Measurements from ENCODE around the gene MEGF8.

The MEGF8 gene

DNA sequence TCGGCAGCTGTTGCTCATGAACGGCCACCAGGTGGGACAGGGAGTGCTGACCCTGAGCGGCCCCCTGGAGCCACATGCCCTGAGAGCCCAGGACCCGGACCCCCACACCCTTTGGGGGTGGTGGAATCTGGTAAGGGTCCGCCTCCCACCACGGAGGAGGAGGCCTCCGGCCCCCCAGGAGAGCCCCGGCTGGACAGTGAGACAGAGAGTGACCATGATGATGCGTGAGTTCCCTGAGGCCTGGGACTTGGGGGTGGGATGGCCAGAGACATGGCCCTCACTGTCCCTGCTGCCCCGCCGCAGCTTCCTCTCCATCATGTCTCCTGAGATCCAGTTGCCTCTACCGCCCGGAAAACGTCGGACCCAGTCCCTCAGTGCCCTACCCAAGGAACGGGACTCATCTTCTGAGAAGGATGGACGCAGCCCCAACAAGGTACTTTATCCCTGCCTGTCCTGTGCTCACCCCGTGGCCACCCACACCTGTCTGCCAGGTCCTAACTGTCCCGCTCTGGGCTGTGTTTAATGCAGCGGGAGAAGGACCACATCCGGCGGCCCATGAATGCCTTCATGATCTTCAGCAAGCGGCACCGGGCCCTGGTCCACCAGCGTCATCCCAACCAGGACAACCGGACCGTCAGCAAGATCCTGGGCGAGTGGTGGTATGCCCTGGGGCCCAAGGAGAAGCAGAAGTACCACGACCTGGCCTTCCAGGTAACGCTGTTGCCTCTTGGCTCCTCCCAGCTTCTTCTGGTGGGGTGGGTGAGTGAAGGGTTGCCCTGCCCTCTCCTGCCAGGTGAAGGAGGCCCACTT is 38.2 kb upstream of the MEGF8 start:
- DNase-seq = no peak

DNA sequence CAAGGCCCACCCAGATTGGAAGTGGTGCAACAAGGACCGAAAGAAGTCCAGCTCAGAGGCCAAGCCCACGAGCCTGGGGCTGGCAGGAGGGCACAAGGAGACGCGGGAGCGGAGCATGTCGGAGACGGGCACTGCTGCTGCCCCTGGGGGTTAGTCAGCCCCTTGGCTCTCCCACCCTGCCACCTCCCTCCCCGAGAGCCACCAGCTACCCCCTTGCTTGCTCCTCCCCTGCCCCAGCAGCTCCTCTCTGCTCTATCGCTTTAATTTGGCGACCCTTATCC is 37.7 kb upstream of the MEGF8 start:
- no peak for DNase-seq

- DNase-seq = no peak
Measured at GRCh38 chr19:42288387-42288786, 37.0 kb upstream of the MEGF8 start.

GRCh38 chr19:42288881-42289555 is 36.4 kb upstream of the MEGF8 start:
- DNase-seq = no peak

DNA sequence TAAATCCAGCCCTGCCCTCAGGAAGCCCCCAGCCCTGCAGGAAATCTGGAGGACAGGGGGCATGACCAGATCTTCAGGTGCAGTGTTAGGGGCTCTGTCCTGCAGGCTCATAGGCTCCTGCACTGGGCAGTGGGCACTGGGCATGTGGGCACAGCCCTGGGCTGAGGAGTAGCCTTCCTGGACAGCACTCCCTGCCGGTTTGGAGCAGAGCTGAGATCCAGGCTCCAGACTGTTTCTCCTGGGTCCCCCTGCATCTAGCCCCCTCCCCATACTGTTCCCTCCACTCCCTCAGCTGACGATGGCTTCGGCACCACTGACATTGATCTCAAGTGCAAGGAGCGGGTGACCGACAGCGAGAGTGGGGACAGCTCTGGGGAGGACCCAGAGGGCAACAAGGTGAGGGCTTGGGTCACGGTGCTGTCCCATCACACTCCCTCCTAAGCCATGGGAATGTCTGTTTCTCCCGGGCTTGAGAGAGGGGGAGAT is 35.8 kb upstream of the MEGF8 start:
- no peak for DNase-seq

- no peak for DNase-seq
Measured at GRCh38 chr19:42290136-42290522, 35.3 kb upstream of the MEGF8 start.

GRCh38 chr19:42290523-42291434 is 34.7 kb upstream of the MEGF8 start:
- peak; percentile 54 to 60 for DNase-seq

DNA sequence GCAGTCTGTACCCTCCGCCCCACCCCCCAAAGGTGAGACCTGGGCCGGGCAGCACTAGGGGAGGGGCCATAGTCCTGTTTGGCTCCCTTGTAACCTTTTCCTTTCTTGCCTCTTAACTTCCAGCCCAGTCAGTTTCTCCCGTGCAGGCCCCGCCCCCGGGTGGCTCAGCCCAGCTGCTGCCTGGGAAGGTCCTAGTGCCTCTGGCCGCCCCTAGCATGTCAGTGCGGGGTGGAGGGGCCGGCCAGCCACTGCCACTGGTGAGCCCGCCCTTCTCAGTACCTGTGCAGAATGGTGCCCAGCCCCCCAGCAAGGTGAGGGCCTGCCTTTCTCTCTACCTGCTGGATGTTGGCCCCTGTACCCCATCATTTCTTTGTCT is 34.0 kb upstream of the MEGF8 start:
- no peak for DNase-seq

- no peak for DNase-seq
Measured at GRCh38 chr19:42292042-42292960, 33.1 kb upstream of the MEGF8 start.

GRCh38 chr19:42292963-42293362 is 32.5 kb upstream of the MEGF8 start:
- no peak for DNase-seq

- no peak for DNase-seq
Measured at GRCh38 chr19:42293540-42293939, 31.9 kb upstream of the MEGF8 start.

DNA sequence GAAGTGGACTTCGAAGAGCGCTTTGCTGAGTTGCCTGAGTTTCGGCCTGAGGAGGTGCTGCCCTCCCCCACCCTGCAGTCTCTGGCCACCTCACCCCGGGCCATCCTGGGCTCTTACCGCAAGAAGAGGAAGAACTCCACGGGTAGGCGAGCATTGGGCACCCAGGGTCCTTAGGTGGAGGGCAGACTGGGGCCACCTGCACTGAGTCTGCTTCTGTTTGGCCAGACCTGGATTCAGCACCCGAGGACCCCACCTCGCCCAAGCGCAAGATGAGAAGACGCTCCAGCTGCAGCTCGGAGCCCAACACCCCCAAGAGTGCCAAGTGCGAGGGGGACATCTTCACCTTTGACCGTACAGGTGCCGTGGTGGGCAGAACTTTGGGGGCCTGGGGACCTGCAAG is 31.5 kb upstream of the MEGF8 start:
- DNase-seq = no peak

GRCh38 chr19:42294471-42295137 is 30.8 kb upstream of the MEGF8 start:
- DNase-seq = no peak

GRCh38 chr19:42295342-42295741 is 30.1 kb upstream of the MEGF8 start:
- no peak for DNase-seq

DNA sequence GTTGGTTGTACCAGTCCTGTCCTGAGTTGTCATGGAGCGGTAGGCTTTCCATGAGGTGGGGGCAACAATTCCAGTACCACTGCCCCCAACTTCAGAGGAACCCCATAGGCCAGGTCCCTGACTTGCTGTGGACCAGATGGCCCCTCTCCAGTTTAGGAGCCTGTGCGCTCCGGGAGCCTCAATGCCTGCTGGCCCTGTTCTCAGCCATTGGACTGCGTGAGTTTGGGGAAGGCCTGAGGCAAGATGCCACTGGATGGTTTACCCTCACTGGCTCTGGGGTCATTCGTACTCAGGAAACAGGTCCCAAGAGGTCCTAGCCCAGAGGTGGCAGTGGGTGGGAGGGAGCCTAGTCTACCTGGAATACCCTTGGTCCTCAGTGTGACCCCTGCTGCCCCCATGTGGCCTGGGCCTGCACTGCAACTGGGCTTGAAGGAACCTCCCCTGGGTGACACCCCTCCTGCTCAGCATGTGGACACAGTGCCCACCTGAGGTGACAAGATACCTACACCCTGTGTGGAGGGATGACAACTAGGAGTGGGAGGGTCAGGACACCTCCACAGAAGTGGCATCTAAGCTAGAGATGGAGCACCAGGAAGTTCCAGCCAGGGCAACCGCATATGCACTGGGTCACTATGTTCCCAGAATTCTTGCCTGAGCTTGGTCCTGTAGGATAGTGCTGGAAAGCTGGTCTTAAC is 29.5 kb upstream of the MEGF8 start:
- DNase-seq = peak; percentile 88 to 94

GRCh38 chr19:42297039-42297438 is 28.4 kb upstream of the MEGF8 start:
- no peak for DNase-seq

DNA sequence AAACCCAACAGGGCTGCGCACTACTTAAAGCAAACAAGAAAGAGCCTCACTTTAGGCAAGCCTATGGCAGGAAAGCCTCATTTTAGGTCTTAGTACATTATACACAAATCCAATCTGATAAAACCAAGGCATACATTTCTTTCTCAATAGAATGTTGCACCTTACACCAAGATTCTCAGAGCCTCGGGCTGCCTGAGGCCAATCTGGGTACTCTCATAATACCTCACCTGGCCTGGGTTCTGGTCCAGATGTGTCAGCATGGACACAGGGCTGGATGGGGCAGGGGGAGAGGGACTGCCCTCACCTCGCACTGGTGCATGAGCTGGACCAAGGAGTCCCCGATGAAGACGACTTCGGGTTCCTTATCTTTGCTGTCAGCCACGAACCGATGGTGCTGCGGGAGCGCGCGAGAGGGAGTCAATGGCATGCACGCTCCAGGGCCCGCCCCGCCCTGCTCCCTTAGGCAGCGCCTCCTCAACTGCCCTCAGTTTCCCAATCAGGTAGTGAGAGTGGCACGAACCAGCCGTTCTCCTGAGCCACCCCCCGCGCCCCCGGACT is 23.7 kb upstream of the MEGF8 start, which contains the start of gene PRR19:
TSS of gene PRR19 (plus strand) at position 487 of the 558 bp plus-strand sequence. CDS start 7,453 bp downstream, outside the sequence.
- no peak for DNase-seq

- DNase-seq = no peak
Measured at GRCh38 chr19:42303101-42303464, 22.4 kb upstream of the MEGF8 start.

- DNase-seq = no peak
Measured at GRCh38 chr19:42303876-42304275, 21.6 kb upstream of the MEGF8 start.

DNA sequence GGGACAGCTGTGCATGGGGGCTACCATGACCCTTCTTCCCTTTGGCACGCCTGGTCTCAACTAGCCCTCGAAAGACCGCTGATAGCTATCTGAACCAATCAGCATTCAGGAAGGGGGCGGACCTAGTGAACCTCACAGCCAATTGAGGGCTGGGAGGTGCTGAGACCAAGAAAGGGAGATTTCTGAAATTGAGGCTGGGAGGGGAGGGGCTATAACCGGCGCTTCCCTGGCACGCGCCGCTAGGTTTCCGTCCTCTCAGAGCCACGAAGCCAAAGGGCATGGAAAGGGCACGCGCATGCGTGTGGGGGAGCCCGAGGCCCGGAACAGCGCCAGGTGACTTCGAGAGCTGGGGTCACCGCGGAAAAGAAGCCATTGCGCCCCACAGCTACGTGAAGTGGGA is 18.8 kb upstream of the MEGF8 start:
- DNase-seq = no peak

DNA sequence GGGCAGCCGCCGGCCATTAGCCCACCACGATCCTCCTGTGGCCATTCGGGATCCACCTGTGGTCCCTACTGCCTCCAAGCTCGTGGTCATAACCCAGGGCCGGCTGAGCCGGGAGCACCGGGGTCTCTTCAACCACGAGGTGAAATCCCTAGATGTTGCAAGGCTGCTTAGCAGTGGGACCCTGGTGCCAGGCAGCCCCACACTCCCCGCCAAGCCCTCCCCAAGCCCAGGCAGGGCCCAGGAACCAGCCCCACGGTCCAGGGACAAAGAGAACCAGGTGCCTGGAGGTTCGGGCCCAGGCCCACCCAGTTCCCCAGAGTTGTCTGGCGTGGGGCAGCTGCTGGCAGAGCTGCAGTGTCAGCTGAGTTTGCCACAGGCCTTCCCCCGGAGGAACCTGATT is 15.7 kb upstream of the MEGF8 start:
- no peak for DNase-seq
